ENCODE measurements around the gene TENM4.
"Not testable (repeated sequence)": the region's sequence is repeated elsewhere in the genome, so short reads cannot be mapped to it uniquely, and the experiment has no call there.

TENM4 gene

DNA sequence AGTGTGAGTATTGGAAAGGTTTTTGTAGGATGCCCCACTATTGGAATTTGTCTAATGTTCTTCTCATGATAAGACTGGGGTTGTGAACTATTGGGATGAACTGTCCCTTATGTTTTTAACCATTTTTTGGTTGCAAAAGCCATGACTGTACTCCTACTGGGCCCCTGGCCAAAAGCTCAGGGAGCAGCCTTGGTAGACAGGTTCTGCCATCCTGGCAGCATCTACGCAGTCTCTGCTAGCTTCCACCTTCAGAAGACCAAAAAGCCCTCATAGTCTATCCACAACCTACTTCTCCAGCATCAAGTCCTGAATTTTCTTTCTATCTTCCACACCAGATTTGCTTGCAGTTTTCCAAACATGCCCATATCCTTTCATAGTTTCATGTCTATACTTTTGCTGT lies 211.8 kb downstream of the TENM4 start:
- no peak for DNase-seq
- Histone ChIP-seq H3K4me3 (ENCODE audit: low read depth, low read length) (no peak overlapping the region), H3K27me3 (replicated peaks) (no peaks in the 10 kb centered on the region), H3K27ac (no peak overlapping the region), H3K36me3 (replicated peaks) (no peaks in the 10 kb centered on the region)
- TF ChIP-seq, protein P1, sequence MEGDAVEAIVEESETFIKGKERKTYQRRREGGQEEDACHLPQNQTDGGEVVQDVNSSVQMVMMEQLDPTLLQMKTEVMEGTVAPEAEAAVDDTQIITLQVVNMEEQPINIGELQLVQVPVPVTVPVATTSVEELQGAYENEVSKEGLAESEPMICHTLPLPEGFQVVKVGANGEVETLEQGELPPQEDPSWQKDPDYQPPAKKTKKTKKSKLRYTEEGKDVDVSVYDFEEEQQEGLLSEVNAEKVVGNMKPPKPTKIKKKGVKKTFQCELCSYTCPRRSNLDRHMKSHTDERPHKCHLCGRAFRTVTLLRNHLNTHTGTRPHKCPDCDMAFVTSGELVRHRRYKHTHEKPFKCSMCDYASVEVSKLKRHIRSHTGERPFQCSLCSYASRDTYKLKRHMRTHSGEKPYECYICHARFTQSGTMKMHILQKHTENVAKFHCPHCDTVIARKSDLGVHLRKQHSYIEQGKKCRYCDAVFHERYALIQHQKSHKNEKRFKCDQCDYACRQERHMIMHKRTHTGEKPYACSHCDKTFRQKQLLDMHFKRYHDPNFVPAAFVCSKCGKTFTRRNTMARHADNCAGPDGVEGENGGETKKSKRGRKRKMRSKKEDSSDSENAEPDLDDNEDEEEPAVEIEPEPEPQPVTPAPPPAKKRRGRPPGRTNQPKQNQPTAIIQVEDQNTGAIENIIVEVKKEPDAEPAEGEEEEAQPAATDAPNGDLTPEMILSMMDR (IDR thresholded peaks at IDR 0.05; ENCODE audit: low read depth, low read length, missing control alignments): no peak
- in situ Hi-C loops (cut with HindIII; ENCODE audit: low pct_ligation_motif_present, low sequenced_read_pairs): no loop called here

DNA sequence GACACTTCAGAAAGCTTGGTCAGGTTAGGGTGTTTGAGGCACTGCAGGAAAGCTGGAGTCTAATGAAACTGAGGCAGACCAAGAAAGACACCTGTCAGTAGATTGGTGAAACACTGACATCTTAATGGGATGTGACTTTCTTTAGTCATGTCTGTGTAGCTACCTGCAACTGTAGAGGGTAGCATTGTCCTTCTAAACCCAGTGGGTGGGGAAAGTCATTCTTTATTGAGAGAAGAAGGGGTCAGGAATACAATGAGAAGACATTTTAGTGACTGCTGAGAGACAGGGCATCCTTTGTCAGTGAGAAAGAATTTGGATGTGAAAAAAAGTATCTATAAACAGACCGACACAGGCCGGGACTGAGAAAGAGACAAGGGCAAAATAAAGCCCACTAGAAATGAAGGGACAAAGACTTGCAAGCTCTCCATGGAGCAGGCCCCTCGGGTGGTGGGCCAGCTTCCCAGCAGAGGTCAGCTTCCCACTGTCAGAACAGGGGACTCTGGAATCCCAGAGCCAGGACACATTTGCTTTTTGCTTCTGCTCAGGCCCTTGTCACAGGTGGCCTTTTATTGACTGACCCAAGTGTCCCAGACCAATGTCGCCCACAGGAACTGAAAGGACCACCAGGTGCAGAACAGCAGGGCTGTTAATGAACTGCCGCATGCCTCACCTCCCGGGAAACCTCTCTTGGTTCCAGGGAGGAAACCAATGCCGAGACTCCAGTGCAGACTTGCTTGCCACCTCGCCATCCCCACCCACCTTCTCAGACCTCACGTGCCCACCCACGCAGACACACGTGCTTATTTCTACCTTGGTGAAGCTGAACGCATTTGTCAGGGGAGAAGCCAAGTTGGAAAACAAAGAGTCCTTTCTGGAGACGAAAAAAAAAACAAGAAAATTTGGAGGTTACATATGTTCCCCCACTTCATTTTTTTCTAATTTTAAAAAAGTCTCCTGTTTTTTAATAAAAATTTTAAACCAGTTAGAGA lies 212.8 kb downstream of the TENM4 start:
- TF ChIP-seq, protein P1 (IDR thresholded peaks at IDR 0.05; ENCODE audit: low read depth, low read length, missing control alignments): no peak
- in situ Hi-C loops (cut with HindIII; ENCODE audit: low pct_ligation_motif_present, low sequenced_read_pairs): no loop called here
- Histone ChIP-seq H3K4me3 (ENCODE audit: low read depth, low read length) (no peak overlapping the region), H3K27me3 (replicated peaks) (no peaks in the 10 kb centered on the region), H3K27ac (no peak overlapping the region), H3K36me3 (replicated peaks) (no peaks in the 10 kb centered on the region)
- no peak for DNase-seq

DNA sequence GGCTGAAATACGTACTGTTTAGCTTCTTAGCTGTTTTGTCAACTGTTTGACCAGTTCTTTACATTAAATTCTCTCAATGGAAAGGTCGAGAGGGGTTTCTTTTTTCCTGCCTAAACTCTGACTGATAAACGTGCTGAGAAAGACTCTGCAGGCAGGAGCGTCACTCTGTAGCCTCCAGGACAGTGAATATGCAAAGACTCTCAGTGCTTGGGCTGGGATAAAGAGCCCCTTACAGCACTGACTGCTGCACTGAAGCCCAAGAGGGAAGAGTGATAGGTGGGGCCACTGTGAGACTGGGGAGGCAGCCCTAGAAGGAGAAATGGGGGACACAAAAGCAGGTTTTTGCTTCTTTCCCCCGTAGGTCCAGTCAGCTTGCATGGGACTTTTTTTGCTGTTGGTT lies 213.5 kb downstream of the TENM4 start:
- no peaks in the 10 kb centered on the region for H3K36me3 ChIP-seq (replicated peaks)
- in situ Hi-C loops (cut with HindIII; ENCODE audit: low pct_ligation_motif_present, low sequenced_read_pairs): no loop called here

DNA sequence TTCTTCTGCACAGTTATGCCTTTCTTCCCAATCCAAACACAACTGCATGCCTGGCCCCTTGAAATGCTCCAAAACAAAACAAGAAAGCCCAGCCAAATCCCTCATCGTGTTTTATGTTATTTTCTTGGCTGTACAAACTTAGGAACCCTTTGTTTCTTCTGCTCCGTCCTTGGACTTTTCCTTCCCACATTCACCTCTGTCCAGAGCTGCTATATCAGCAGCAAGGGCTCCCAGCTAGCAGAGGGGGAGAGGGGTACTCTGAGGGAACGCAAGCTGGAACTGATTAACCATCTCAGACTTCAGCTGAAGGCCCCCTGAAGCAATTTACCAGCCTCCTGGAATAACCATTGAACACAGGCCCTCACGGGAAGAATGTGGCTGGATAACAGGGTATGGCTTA lies 214.7 kb downstream of the TENM4 start:
- DNase-seq: no peak
- Histone ChIP-seq H3K27me3 (replicated peaks) (no peaks in the 10 kb centered on the region), H3K27ac (no peak overlapping the region), H3K4me3 (ENCODE audit: low read depth, low read length) (no peak overlapping the region), H3K36me3 (replicated peaks) (no peaks in the 10 kb centered on the region)
- TF ChIP-seq, protein P1 (IDR thresholded peaks at IDR 0.05; ENCODE audit: low read depth, low read length, missing control alignments): no peak
- in situ Hi-C loops (cut with HindIII; ENCODE audit: low pct_ligation_motif_present, low sequenced_read_pairs): no loop called here

More for the DNA sequence above, 213.5 kb downstream of the TENM4 start:
- no peak for DNase-seq
- Histone ChIP-seq H3K27ac (no peak overlapping the region), H3K4me3 (ENCODE audit: low read depth, low read length) (no peak overlapping the region), H3K27me3 (replicated peaks) (no peaks in the 10 kb centered on the region)
- TF ChIP-seq, protein P1 (IDR thresholded peaks at IDR 0.05; ENCODE audit: low read depth, low read length, missing control alignments): no peak

DNA sequence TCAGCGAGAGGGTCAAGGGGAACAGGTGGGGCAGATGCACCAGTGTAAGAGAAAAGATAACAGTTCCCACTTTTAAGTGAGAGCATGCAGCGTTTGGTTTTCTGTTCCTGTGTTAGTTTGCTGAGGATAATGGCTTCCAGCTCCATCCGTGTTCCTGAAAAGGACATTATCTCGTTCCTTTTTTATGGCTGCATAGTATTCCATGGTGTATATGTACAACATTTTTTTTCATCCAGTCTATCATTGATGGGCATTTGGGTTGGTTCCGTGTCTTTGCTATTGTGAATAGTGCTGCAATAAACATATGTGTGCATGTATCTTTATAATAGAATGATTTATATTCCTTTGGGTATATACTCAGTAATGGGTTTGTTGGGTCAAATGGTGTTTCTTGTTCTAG lies 218.7 kb downstream of the TENM4 start:
- H3K27me3 ChIP-seq (replicated peaks); DNase-seq; H3K4me3 ChIP-seq (ENCODE audit: low read depth, low read length); H3K36me3 ChIP-seq (replicated peaks); H3K27ac ChIP-seq; in situ Hi-C loops (cut with HindIII; ENCODE audit: low pct_ligation_motif_present, low sequenced_read_pairs): not testable (repeated sequence)

DNA sequence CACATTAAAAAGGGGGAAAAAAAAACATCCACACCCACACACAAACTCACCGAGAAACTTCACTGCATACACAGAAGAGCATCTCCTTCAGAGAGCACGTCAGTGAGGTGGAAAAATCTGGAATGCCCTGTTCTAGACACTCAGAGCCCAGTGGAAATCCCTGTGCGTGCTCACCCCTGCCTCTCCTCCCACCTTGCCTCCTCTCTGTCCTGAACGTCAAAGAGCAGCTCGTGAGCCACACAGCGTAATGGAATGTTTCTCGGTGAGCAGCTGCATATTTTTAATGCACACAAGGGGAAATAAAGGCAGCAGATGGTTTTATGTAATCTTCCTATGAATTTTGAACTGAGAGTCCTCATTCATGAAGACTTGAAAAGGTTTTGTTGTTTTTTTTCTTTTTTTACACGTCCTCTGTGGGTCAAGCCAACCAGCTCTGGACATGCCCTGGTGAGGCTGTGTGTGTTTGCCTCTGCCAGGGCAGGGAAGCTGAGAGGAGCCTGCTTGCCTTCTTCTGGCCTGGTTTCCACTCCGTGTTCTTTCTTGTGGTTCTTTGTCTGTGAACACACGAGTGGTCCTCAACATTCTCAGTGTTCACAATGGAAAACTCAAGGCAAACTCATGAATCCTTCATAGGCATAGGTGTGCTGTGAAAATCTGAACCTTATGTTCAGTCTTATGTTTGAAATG lies 219.2 kb downstream of the TENM4 start:
- H3K4me3 ChIP-seq (ENCODE audit: low read depth, low read length): no peak overlapping the region
- H3K36me3 ChIP-seq (replicated peaks): no peaks in the 10 kb centered on the region
- in situ Hi-C loops (cut with HindIII; ENCODE audit: low pct_ligation_motif_present, low sequenced_read_pairs): no loop called here
- no peaks in the 10 kb centered on the region for H3K27me3 ChIP-seq (replicated peaks)
- DNase-seq: no peak
- H3K27ac ChIP-seq: no peak overlapping the region
- TF ChIP-seq, protein P1 (IDR thresholded peaks at IDR 0.05; ENCODE audit: low read depth, low read length, missing control alignments): no peak

Measured in brain microvascular endothelial cell (primary cell).